ENCODE results near the gene IFNW1.
"Not testable (repeated sequence)": the region's sequence is repeated elsewhere in the genome, so short reads cannot be mapped to it uniquely, and the experiment has no call there.

The IFNW1 gene

DNA sequence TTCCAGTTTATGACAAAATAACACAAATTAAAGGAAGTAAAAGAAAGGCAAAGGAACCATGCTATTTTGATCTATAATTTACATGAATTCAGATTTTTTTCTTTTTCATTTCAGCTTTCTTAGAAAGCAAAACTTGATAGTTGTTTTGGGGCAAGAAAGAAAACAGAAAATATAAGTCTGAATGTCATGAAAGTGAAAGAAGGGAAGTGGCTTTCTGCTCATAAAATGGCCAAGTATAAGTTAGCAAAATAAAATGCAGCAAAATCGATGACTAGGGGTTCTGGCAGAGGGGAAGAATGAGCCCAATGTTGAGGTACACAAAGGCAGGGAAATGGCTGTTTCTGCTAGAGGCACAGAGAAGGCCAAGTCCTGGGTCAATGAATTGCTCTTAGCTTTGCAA is 3.0 kb upstream of the IFNW1 start:
- Histone ChIP-seq H3K9me3 (no peaks in the 10 kb centered on the region), H3K36me3 (no peaks in the 10 kb centered on the region), H3K27ac (no peak overlapping the region), H3K4me3 (ENCODE audit: low read depth in 1 of 2, low read length in 1 of 2) (no peak overlapping the region), H3K4me1 (ENCODE audit: control insufficient read depth in 1 of 2, insufficient read depth in 1 of 2, low read depth in 1 of 2, low read length in 1 of 2) (no peaks in the 10 kb centered on the region), H3K27me3 (no peaks in the 10 kb centered on the region)
- TF ChIP-seq, protein P1, sequence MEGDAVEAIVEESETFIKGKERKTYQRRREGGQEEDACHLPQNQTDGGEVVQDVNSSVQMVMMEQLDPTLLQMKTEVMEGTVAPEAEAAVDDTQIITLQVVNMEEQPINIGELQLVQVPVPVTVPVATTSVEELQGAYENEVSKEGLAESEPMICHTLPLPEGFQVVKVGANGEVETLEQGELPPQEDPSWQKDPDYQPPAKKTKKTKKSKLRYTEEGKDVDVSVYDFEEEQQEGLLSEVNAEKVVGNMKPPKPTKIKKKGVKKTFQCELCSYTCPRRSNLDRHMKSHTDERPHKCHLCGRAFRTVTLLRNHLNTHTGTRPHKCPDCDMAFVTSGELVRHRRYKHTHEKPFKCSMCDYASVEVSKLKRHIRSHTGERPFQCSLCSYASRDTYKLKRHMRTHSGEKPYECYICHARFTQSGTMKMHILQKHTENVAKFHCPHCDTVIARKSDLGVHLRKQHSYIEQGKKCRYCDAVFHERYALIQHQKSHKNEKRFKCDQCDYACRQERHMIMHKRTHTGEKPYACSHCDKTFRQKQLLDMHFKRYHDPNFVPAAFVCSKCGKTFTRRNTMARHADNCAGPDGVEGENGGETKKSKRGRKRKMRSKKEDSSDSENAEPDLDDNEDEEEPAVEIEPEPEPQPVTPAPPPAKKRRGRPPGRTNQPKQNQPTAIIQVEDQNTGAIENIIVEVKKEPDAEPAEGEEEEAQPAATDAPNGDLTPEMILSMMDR (IDR thresholded peaks at IDR 0.05) = no peak

DNA sequence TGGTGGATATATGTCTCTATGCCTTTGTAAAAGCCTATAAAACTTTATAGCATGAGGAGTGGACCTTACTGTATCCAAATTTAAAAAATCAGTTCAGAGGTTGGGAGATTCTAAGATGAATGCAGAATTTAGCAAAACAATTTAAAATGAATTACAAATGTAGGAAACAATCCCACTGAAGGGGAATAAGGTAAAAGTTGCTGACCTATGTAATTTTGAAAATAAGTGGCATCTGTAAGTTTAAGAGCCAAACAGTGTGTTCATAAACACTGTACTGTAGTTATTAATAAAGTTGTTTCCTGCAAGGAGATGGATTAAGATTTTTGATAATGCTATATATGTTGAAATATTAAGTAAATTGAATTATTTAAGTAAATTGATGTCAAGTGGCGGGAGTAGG is 4.6 kb downstream of the IFNW1 start:
- TF ChIP-seq, protein P1 (IDR thresholded peaks at IDR 0.05) = no peak
- Histone ChIP-seq H3K27ac (no peak overlapping the region), H3K9me3 (no peaks in the 10 kb centered on the region), H3K4me1 (ENCODE audit: control insufficient read depth in 1 of 2, insufficient read depth in 1 of 2, low read depth in 1 of 2, low read length in 1 of 2) (peaks cover 10 to 16% of the 10 kb centered on the region in 2 experiments), H3K27me3 (no peaks in the 10 kb centered on the region), H3K36me3 (no peaks in the 10 kb centered on the region), H3K4me3 (ENCODE audit: low read depth in 1 of 2, low read length in 1 of 2) (no peak overlapping the region)

DNA sequence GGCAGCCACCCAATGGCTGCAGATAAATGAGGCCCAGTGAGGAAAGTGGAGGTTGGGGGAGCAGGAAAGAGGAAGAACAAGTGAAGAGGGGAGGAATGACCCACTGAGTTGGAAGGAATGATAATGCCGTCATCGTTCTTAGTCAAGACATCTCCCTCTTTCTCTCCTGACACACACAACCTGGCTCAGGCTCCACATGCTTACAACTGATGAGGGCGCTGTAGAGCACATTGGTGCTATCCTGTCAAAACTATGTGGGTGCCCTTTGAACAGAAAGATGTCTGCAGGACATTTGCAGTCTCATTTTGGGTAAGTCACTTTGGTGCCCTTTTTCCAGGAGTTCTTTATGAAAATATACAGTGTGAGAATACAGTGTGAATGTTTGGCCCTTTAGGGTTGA is 5.9 kb downstream of the IFNW1 start:
- Histone ChIP-seq H3K4me1 (ENCODE audit: control insufficient read depth in 1 of 2, insufficient read depth in 1 of 2, low read depth in 1 of 2, low read length in 1 of 2) (peaks cover 10 to 18% of the 10 kb centered on the region in 2 experiments), H3K27ac (no peak overlapping the region), H3K4me3 (ENCODE audit: low read depth in 1 of 2, low read length in 1 of 2) (no peak overlapping the region), H3K9me3 (no peaks in the 10 kb centered on the region), H3K36me3 (no peaks in the 10 kb centered on the region), H3K27me3 (no peaks in the 10 kb centered on the region)
- TF ChIP-seq, protein P1 (IDR thresholded peaks at IDR 0.05) = no peak

DNA sequence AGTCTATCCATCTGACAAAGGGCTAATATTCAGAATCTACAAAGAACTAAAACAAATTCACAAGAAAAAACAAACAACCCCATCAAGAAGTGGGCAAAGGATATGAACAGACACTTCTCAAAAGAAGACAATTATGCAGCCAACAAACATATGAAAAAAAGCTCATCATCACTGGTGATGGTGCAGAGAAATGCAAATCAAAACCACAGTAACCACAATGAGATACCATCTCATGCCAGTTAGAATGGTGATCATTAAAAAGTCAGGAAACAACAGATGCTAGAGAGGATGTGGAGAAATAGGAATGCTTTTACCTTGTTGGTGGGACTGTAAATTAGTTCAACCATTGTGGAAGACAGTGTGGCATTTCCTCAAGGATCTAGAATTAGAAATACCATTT is 13.4 kb downstream of the IFNW1 start:
- H3K9me3 ChIP-seq; H3K4me3 ChIP-seq (ENCODE audit: low read depth in 1 of 2, low read length in 1 of 2); H3K27ac ChIP-seq; H3K27me3 ChIP-seq; H3K36me3 ChIP-seq: not testable (repeated sequence)
- H3K4me1 ChIP-seq (ENCODE audit: control insufficient read depth in 1 of 2, insufficient read depth in 1 of 2, low read depth in 1 of 2, low read length in 1 of 2) = peaks cover 3 to 14% of the 10 kb centered on the region in 2 experiments

DNA sequence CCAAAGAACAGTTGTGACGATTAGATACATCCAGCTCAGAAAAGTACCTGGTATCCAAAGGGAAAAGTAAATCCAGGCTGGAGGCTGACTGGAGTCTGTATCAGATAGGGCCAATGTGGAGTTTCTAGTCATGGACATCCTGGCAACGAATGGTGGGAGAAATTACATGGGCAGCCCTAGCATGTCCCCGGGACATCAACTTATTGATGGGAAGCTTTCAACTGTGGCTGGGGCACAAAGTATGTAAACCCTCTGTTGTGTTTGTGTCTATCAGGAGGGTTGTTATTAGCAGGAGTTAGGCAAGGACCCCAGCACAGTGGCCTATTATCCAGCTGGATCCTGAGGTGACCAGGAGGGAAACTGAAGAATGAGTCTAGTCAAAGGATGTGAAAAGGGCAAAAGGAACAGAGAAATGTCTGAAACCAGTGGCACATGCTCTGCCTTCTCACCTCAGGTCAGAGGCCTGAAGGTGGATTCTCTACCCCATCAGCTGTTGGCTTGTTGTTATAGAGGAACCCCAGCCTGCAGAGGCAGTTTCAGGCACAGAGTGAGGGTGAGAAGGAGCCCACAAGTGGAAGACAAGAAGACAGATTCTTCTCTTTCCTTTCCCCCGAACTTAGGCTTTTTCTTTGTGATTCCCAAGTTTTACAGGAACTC is 19.9 kb downstream of the IFNW1 start:
- no peak overlapping the region for H3K4me3 ChIP-seq (ENCODE audit: low read depth in 1 of 2, low read length in 1 of 2)
- no peaks in the 10 kb centered on the region for H3K36me3 ChIP-seq
- H3K27me3 ChIP-seq = no peaks in the 10 kb centered on the region
- no peaks in the 10 kb centered on the region for H3K9me3 ChIP-seq
- H3K4me1 ChIP-seq (ENCODE audit: control insufficient read depth in 1 of 2, insufficient read depth in 1 of 2, low read depth in 1 of 2, low read length in 1 of 2) = peaks cover 13 to 19% of the 10 kb centered on the region in 2 experiments
- no peak overlapping the region for H3K27ac ChIP-seq
- TF ChIP-seq, protein P1 (IDR thresholded peaks at IDR 0.05) = no peak

DNA sequence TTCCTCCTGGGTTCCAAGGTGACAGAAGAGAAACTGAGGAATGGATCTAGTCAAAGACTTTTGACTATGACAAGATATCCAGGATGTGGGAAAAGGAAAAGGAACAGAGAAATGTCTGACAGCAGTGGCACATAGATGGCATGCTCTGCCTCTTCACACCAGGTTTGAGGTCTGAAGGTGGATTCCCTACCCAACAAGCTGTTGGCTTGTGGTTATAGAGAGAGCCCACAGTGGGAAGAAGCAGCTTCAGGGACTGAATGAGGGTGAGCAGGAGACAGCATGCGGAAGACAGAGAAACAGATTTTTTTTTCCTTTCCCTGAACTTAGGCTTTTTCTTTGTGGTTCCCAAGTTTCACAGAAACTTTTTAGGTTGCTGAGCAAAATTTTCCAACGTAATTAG is 20.6 kb downstream of the IFNW1 start:
- no peak overlapping the region for H3K4me3 ChIP-seq (ENCODE audit: low read depth in 1 of 2, low read length in 1 of 2)
- H3K36me3 ChIP-seq = no peaks in the 10 kb centered on the region
- TF ChIP-seq, protein P1 (IDR thresholded peaks at IDR 0.05) = no peak
- H3K9me3 ChIP-seq = no peaks in the 10 kb centered on the region
- no peaks in the 10 kb centered on the region for H3K27me3 ChIP-seq
- H3K27ac ChIP-seq = no peak overlapping the region
- H3K4me1 ChIP-seq (ENCODE audit: control insufficient read depth in 1 of 2, insufficient read depth in 1 of 2, low read depth in 1 of 2, low read length in 1 of 2) = peaks cover 13 to 19% of the 10 kb centered on the region in 2 experiments
